K562 (cell line): Measurements from ENCODE around the gene ARSJ. TPM values are rescaled to one million over a fixed set of nuclear protein-coding genes. Genes with fewer than 3 reads are reported as not detected.

Source experiments
- ATAC-seq: fragments of 200-7000 bp; cut with Tn5 transposase; 3 replicates; pipeline ENCODE4 v1.9.1; 2020; ENCODE audit warnings: moderate library complexity
- BruUV-seq: library from RNA; stranded (reverse); fragments of 400-500 nt; replicated peaks from 2 replicates; lab custom pipeline; 2021; lab: Mats Ljungman, UMichigan
- CTCF ChIA-PET: fragments of 300-600 bp; formaldehyde crosslinking; extraction: SDS; loops from one replicate; lab custom pipeline; 2021; ENCODE audit warnings: low intra/inter-chr PET ratio; lab: Yijun Ruan, JAX
- POLR2A ChIA-PET: fragments of 300-600, 350-650 bp; sonication (Branson Sonifier 250); formaldehyde crosslinking; extraction: SDS; loops from one replicate; lab custom pipeline; 2021; ENCODE audit warnings: antibody characterized with exemption, inconsistent platforms; lab: Yijun Ruan, JAX
- DNase-seq, 4 experiments: peaks; one replicate each; pipeline versions ENCODE4 v3.0.0 to v3.0.0-alpha.2; 2011 to 2018; ENCODE audit warnings: low spot score in 3 of 4, mixed read lengths in 3 of 4; ENCODE audit errors: extremely low read depth in 1 of 4
- FAIRE-seq: peaks from 2 replicates; lab custom pipeline; 2011; peaks lifted over from hg19 to GRCh38; lab: Jason Lieb, UNC
- H2AFZ ChIP-seq: 2 replicates; pipeline ENCODE4 v1.6.0; 2011; ENCODE audit warnings: low read depth, low read length, control low read depth, inconsistent platforms
- H3K27ac ChIP-seq: fragments of 200-600 bp; 3 replicates; pipeline ENCODE4 v1.8.0; 2011; ENCODE audit warnings: low read depth, mild to moderate bottlenecking, control low read depth, inconsistent platforms, low read length, moderate library complexity, mixed read lengths; ENCODE audit errors: extremely low read depth
- H3K27me3 ChIP-seq, 2 experiments: fragments of 300-600 bp in 1 of 2; 2 replicates in 1 of 2; 3 replicates in 1 of 2; pipeline versions ENCODE4 v1.6.0 to v1.8.0; 2011; ENCODE audit warnings: inconsistent platforms in 2 of 2, low read length in 2 of 2, mild to moderate bottlenecking in 1 of 2, mixed read lengths in 1 of 2, moderate library complexity in 1 of 2; ENCODE audit not compliant: control insufficient read depth in 2 of 2, insufficient read depth in 2 of 2
- H3K36me3 ChIP-seq: fragments of 300-600 bp; 3 replicates; pipeline ENCODE4 v1.8.0; 2011; ENCODE audit warnings: mild to moderate bottlenecking, low read length, inconsistent platforms; ENCODE audit not compliant: control insufficient read depth, insufficient read depth
- H3K4me1 ChIP-seq, 2 experiments: fragments of 200-600 bp in 1 of 2; replicated peaks in 1 of 2; 2 replicates in 1 of 2; 3 replicates in 1 of 2; pipeline versions ENCODE4 v1.5.1 to v1.8.0; 2011; ENCODE audit warnings: inconsistent platforms in 2 of 2, low read length in 2 of 2, mild to moderate bottlenecking in 1 of 2, mixed read lengths in 1 of 2, moderate library complexity in 1 of 2; ENCODE audit not compliant: control insufficient read depth in 2 of 2, insufficient read depth in 2 of 2
- H3K4me2 ChIP-seq: 2 replicates; pipeline ENCODE4 v1.6.1; 2011; ENCODE audit warnings: low read length, control low read depth, inconsistent platforms, mixed read lengths; ENCODE audit not compliant: insufficient read depth
- H3K4me3 ChIP-seq: fragments of 200-600 bp; sonication (generic), shearing (Covaris generic); 2 replicates; pipeline ENCODE4 v1.5.1; 2016; ENCODE audit warnings: control low read depth, inconsistent platforms
- H3K79me2 ChIP-seq: fragments of 200-600 bp; 3 replicates; pipeline ENCODE4 v1.8.0; 2011; ENCODE audit warnings: low read length, inconsistent platforms; ENCODE audit not compliant: control insufficient read depth, insufficient read depth
- H3K9ac ChIP-seq, 2 experiments: 2 replicates each; pipeline versions ENCODE4 v1.6.0 to v1.6.1; 2011; ENCODE audit warnings: low read depth in 2 of 2, low read length in 2 of 2, control low read depth in 1 of 2, inconsistent platforms in 1 of 2, mild to moderate bottlenecking in 1 of 2, mixed read lengths in 1 of 2; ENCODE audit not compliant: insufficient read depth in 1 of 2
- H3K9me1 ChIP-seq: one replicate; pipeline ENCODE4 v1.6.0; 2011; ENCODE audit warnings: inconsistent platforms, mild to moderate bottlenecking, low read length, moderate library complexity; ENCODE audit not compliant: control insufficient read depth, insufficient read depth
- H3K9me3 ChIP-seq: replicated peaks from 2 replicates; pipeline ENCODE4 v1.5.1; 2011; ENCODE audit warnings: low read depth, low read length, inconsistent platforms; ENCODE audit not compliant: control insufficient read depth, insufficient read depth
- H4K20me1 ChIP-seq: replicated peaks from 2 replicates; pipeline ENCODE4 v1.6.1; 2011; ENCODE audit warnings: low read length, inconsistent platforms, mixed read lengths; ENCODE audit not compliant: control insufficient read depth, insufficient read depth
- ATF1 ChIP-seq, 2 experiments: fragments of 450-650 bp in 1 of 2; IDR thresholded peaks; 2 replicates each; pipeline ENCODE4 v1.6.1; 2016; ENCODE audit warnings: missing compliant biosample characterization in 1 of 2, missing genetic modification characterization in 1 of 2
- ATF7 ChIP-seq: fragments of 450-650 bp; IDR thresholded peaks from 2 replicates; pipeline ENCODE4 v1.7.1; 2014; ENCODE audit warnings: mild to moderate bottlenecking, moderate library complexity
- MIER1 ChIP-seq: fragments of 450-650 bp; IDR thresholded peaks from 2 replicates; pipeline ENCODE4 v1.6.1; 2016; ENCODE audit warnings: antibody characterized with exemption, mild to moderate bottlenecking, low read depth
- ZNF184 ChIP-seq: sonication (generic); formaldehyde crosslinking; IDR thresholded peaks from 2 replicates; pipeline ENCODE4 v1.5.0; 2020; ENCODE audit warnings: missing genetic modification reagents
- WGBS: fragments of 100-300 bp; shearing (Covaris generic); methylation state at CpG from one replicate; pipeline ENCODE4 v1.1.6; 2016; ENCODE audit warnings: low coverage, mixed read lengths; ENCODE audit not compliant: insufficient coverage; ENCODE audit errors: missing lambda C conversion rate; 5-methylcytosine and 5-hydroxymethylcytosine counted together
- in situ Hi-C: fragments of 300-500 bp; cut with MboI; formaldehyde crosslinking; loops from 4 replicates; pipeline ENCODE4 v1.15.0; 2018; ENCODE audit warnings: inconsistent platforms, mixed read lengths
- intact Hi-C: fragments of 100-400 bp; cut with micrococcal nuclease; formaldehyde crosslinking; loops from 2 replicates; pipeline ENCODE4 v1.14.2; 2022
- polyA plus RNA-seq, 8 experiments: library from polyadenylated mRNA; depleted of rRNA in 4 of 8; stranded (reverse) in 5 of 8; unstranded in 3 of 8; fragments of >200 nt; fragmentation: Nextera tagmentation in 2 of 8; fragmentation: Illumina TruSeq in 1 of 8; extraction: Ambion mirVana in 2 of 8; extraction: Trizol in 1 of 8; gene quantifications; 2 replicates each; pipeline versions ENCODE4 v1.2.1 to v1.2.3, GENCODE V29; 2011 to 2014; ENCODE audit warnings: inconsistent platforms in 1 of 8, missing spikeins in 1 of 8
- total RNA-seq, 7 experiments: library from RNA; depleted of rRNA in 6 of 7; stranded (reverse); fragments of >200 nt in 6 of 7; fragmentation: Illumina TruSeq in 2 of 7; extraction: Trizol in 2 of 7; gene quantifications; 2 replicates each; pipeline versions ENCODE4 v1.2.1 to v1.2.3, GENCODE V29; 2011 to 2021; ENCODE audit warnings: low replicate concordance in 1 of 7
- TF ChIP-seq, protein P1 (sequence below): fragments of 250-450 bp; sonication (Bioruptor Pico); IDR thresholded peaks from 2 replicates; pipeline ENCODE4 v1.8.0; 2021; ENCODE audit warnings: moderate library complexity, mild to moderate bottlenecking, inconsistent platforms
- TF ChIP-seq, protein P2 (sequence below): fragments of 250-450 bp; sonication (Bioruptor Pico); IDR thresholded peaks from 2 replicates; pipeline ENCODE4 v1.8.0; 2021; ENCODE audit warnings: mild to moderate bottlenecking, moderate library complexity

Gene ARSJ
- total and polyA plus RNA-seq, 9 of the 15 experiments (the other 6 are each of a cell fraction or from before 2014, with no cell fraction given) = not detected

DNA sequence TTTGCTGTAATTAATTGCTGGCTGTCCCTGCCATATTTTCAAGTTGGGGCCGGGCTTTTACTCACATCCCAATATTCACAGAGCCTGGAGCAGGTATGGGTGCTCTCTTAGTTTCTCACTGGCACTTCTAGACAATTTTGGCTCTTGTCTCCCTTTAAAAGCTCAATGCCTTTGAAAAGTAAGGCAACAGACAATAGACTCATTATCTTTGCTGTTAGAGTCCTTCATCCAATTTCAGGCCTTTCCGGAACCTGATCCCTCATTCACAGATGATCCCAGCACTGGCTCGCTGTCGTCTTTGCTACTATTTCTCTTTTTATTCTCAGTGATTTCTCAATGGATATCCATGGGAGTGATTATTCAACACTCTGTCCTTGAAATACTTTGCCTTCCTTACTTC, 6.7 kb downstream of the ARSJ start:
- no peaks in the 10 kb centered on the region for H3K36me3 ChIP-seq
- POLR2A ChIA-PET = no interaction called here
- no peaks in the 10 kb centered on the region for H3K9me1 ChIP-seq
- in situ Hi-C loops = no loop called here
- no peak for DNase-seq
- no peaks in the 10 kb centered on the region for H3K79me2 ChIP-seq
- no peak for ATAC-seq
- intact Hi-C loops = no loop called here
- 6% methylated on average over 4 of the region's 4 CpGs for WGBS
- H3K27me3 ChIP-seq = no peaks in the 10 kb centered on the region
- no peak overlapping the region for H3K4me3 ChIP-seq
- no TSS peak for BruUV-seq
- no peaks in the 10 kb centered on the region; the same call in 1 of the 2 replicates for H3K9me3 ChIP-seq
- H4K20me1 ChIP-seq = no peaks in the 10 kb centered on the region
- FAIRE-seq = no peak
- H3K4me2 ChIP-seq = no peak overlapping the region
- no peak overlapping the region for H2AFZ ChIP-seq
- H3K9ac ChIP-seq = no peak overlapping the region
- H3K4me1 ChIP-seq = no peaks in the 10 kb centered on the region
- no peak for TF ChIP-seq ATF1 (CRISPR knock-in tag; IDR thresholded peaks at IDR 0.05)
- no peak for TF ChIP-seq ATF1 (tag; IDR thresholded peaks at IDR 0.05)
- TF ChIP-seq ZNF184 (CRISPR knock-in tag) = no peak
- TF ChIP-seq, protein P1, sequence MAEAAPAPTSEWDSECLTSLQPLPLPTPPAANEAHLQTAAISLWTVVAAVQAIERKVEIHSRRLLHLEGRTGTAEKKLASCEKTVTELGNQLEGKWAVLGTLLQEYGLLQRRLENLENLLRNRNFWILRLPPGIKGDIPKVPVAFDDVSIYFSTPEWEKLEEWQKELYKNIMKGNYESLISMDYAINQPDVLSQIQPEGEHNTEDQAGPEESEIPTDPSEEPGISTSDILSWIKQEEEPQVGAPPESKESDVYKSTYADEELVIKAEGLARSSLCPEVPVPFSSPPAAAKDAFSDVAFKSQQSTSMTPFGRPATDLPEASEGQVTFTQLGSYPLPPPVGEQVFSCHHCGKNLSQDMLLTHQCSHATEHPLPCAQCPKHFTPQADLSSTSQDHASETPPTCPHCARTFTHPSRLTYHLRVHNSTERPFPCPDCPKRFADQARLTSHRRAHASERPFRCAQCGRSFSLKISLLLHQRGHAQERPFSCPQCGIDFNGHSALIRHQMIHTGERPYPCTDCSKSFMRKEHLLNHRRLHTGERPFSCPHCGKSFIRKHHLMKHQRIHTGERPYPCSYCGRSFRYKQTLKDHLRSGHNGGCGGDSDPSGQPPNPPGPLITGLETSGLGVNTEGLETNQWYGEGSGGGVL (CRISPR knock-in tag) = no peak
- TF ChIP-seq, protein P2, sequence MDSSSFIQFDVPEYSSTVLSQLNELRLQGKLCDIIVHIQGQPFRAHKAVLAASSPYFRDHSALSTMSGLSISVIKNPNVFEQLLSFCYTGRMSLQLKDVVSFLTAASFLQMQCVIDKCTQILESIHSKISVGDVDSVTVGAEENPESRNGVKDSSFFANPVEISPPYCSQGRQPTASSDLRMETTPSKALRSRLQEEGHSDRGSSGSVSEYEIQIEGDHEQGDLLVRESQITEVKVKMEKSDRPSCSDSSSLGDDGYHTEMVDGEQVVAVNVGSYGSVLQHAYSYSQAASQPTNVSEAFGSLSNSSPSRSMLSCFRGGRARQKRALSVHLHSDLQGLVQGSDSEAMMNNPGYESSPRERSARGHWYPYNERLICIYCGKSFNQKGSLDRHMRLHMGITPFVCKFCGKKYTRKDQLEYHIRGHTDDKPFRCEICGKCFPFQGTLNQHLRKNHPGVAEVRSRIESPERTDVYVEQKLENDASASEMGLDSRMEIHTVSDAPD (CRISPR knock-in tag) = no peak
- no peak for TF ChIP-seq ATF7
- no peak for TF ChIP-seq MIER1
- CTCF ChIA-PET = no interaction called here
- no peak overlapping the region for H3K27ac ChIP-seq
